Coronary artery (tissue), 2 donors: ENCODE measurements around the gene PRUNE2.

Experiments used
- DNase-seq: peaks from one replicate; pipeline ENCODE4 v3.0.0-alpha.2; 2017; ENCODE audit warnings: low spot score
- H3K27ac ChIP-seq, 2 donors: fragments of 200-600 bp; sonication (generic); one replicate each; pipeline ENCODE4 v1.5.1; 2016 to 2019
- H3K4me3 ChIP-seq: fragments of 200-600 bp; sonication (generic); 2 replicates; pipeline ENCODE4 v1.5.1; 2016; ENCODE audit warnings: mild to moderate bottlenecking, moderate library complexity
- TF ChIP-seq, protein P1 (sequence below): fragments of 200-600 bp; sonication (generic); IDR thresholded peaks from one replicate; pipeline ENCODE4 v1.5.1; 2019; ENCODE audit warnings: antibody characterized with exemption

Gene PRUNE2

DNA sequence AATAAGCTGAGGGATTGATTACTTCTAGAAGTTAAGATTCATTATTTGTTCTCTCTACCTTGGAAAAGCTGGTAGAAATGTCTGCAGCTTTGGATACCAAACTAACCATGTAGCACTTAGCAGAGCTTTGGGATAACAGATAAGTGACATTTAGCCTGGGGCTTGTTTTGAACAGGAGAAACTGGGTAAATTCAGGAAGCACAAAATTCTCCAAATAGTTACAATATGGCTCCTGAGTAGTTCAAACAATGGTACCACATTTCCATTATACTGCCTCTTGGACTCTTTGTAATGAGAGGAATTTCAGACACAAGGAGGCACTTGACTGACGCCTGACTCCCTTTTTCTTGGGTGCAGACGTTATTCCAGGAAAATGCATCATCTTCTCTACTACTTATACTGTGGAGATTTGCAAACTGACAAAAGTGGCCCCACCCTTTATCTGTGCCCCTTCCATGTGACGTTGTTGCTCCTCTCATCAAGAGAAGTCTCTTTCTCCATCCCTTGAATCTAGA is 22.5 kb downstream of the PRUNE2 start:
- H3K4me3 ChIP-seq: no peak overlapping the region
- TF ChIP-seq, protein P1, sequence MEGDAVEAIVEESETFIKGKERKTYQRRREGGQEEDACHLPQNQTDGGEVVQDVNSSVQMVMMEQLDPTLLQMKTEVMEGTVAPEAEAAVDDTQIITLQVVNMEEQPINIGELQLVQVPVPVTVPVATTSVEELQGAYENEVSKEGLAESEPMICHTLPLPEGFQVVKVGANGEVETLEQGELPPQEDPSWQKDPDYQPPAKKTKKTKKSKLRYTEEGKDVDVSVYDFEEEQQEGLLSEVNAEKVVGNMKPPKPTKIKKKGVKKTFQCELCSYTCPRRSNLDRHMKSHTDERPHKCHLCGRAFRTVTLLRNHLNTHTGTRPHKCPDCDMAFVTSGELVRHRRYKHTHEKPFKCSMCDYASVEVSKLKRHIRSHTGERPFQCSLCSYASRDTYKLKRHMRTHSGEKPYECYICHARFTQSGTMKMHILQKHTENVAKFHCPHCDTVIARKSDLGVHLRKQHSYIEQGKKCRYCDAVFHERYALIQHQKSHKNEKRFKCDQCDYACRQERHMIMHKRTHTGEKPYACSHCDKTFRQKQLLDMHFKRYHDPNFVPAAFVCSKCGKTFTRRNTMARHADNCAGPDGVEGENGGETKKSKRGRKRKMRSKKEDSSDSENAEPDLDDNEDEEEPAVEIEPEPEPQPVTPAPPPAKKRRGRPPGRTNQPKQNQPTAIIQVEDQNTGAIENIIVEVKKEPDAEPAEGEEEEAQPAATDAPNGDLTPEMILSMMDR: no peak

DNA sequence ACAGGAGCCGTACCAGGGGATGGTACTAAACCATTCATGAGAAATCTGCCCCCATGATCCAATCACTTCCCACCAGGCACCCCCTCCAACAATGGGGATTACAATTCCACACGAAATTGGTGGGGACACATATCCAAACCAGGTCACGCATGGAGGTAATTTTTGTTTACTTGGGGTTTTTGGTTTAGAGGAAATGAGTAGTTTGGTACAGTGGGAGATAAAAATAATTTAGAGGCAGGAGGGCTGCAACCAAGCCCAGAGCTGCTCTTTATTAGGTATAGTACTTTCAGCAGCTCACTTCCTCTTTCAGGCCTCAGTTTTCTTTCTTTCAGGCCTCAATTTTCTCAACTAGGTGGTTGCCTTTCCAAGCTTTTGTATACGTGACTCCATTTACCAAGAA is 23.2 kb downstream of the PRUNE2 start:
- DNase-seq: no peak
- Histone ChIP-seq H3K27ac (no peak overlapping the region), H3K4me3 (no peak overlapping the region)
- TF ChIP-seq, protein P1: no peak

More for the DNA sequence above, 22.5 kb downstream of the PRUNE2 start:
- no peak overlapping the region for H3K27ac ChIP-seq
- no peak for DNase-seq

DNA sequence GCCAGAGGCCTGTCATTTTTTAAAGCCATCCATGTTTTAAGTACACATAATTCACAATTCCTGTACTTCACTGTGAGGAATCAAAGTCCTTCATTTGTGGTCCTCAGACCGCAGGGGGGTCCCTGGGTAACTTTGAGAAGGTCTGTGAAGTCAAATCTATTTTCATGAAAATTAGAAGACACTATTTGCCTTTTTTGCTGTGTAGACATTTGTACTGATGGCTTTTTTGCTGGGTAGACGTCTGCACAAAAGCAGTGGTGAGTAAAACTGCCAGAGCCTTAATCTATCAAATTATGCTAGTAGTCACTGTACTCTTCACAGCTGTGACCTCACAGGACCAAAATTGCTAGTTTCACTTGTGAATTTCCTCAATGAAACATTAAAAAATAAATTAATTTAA is 25.7 kb downstream of the PRUNE2 start:
- no peak for DNase-seq
- TF ChIP-seq, protein P1: no peak
- H3K27ac ChIP-seq: no peak overlapping the region
- no peak overlapping the region for H3K4me3 ChIP-seq

DNA sequence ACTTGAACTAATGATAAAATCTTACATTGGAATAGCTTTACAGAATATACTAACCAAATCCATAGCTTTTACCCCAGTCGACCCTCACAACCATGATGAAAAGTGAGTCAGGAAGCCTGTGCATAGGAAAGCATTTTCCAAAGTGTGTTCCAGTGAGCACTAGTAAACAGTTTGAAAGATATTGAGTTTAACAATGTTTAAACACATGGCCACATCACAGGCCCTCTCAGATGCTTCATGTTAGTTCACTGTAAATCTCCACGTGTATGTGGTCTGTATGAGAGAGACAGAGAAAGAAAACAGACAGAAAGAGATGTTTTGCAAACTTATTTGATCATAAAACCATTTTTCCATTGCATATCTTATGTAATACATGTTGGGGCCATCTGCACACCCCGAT is 27.0 kb downstream of the PRUNE2 start:
- Histone ChIP-seq H3K27ac (peak overlapping the region in 1 of 2 donors; percentile 29), H3K4me3 (no peak overlapping the region)
- DNase-seq: no peak
- TF ChIP-seq, protein P1: no peak

DNA sequence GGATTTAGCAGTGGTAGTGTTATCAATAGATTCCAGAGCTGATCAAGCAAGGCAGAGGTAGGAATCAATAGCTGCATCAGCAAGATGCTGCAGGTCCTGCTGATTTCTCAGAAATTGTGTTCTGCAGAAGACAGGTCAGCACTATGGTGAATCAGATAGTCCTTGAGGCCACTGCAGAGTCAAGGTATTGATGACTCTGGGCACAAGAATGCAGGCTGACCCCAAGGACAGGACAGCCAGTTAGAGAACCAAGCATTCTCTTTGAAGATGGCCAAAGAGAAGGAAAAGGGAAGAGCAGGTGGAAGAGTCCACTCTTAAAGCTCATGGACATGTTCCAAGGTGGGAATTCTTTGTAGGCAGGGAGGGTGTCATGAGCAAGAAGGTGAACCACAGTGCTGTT is 28.0 kb downstream of the PRUNE2 start:
- Histone ChIP-seq H3K4me3 (no peak overlapping the region), H3K27ac (peak overlapping the region; percentile 75 to 92)
- TF ChIP-seq, protein P1: no peak
- DNase-seq: no peak

DNA sequence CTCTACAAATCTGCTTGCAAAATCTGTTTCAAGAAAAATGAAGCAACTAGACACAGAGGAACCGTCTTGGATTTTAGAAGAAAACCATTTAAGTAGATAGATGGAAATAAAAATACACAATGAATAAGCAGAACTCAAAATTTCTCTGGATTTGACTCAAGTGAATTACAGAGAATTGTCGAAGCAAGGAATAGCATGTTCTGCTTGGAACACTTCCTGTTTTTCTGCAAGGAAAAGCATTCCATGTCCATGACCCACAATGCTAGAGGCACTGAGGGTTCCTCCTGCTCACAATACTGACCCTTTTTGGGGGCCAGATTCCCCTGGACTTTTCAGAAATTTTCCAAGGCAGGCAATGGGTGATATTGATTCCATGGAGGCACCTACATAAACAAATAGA is 29.8 kb downstream of the PRUNE2 start:
- Histone ChIP-seq H3K4me3 (no peak overlapping the region), H3K27ac (peak overlapping the region; percentile 75 to 92)
- DNase-seq: no peak
- TF ChIP-seq, protein P1: no peak

DNA sequence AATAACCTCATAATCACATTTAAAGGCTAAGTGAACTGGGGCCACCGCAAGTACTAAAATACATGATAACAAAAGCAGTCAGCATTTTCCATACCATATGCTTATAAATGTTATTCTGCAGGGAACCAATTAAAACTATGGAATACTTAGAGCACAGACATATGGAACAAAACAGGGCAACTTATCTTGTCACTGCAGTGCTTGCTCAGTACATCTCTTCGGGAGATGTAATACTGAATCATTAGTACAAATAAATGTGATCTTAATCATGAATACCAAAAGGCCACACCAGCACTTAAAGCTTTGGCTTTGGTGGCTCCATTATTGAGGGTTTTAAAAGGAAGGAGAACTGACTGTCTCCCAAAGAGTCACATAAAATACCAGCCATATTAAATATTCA is 32.1 kb downstream of the PRUNE2 start:
- peak overlapping the region; percentile 75 to 92 for H3K27ac ChIP-seq
- peak overlapping the region; percentile 8 for H3K4me3 ChIP-seq
- TF ChIP-seq, protein P1: no peak
- no peak for DNase-seq
